NCI-H2171 (cell line): ENCODE measurements around the gene KANSL1L.
"Not testable (repeated sequence)": the region's sequence is repeated elsewhere in the genome, so short reads cannot be mapped to it uniquely, and the experiment has no call there.

Source experiments
- DNase-seq: peaks from one replicate; lab custom pipeline; 2025; lab: John Stamatoyannopoulos, UW

The KANSL1L gene

GRCh38 chr2:210171309-210172218, at the start of gene KANSL1L:
TSS of gene KANSL1L (minus strand) at chr2:210171409. CDS start at chr2:210154582, 16,827 bp downstream.
- peak; percentile 98 for DNase-seq

GRCh38 chr2:210215120-210215519, 43.9 kb upstream of the KANSL1L start:
- DNase-seq: no peak

- DNase-seq: no peak
Measured at GRCh38 chr2:210210185-210210584, 39.0 kb upstream of the KANSL1L start.

GRCh38 chr2:210207929-210208328, 36.7 kb upstream of the KANSL1L start:
- no peak for DNase-seq

- DNase-seq: no peak
Measured at GRCh38 chr2:210203558-210203957, 32.3 kb upstream of the KANSL1L start.

GRCh38 chr2:210203147-210203546, 31.9 kb upstream of the KANSL1L start:
- DNase-seq: no peak

- DNase-seq: no peak
Measured at GRCh38 chr2:210199854-210200253, 28.6 kb upstream of the KANSL1L start.

GRCh38 chr2:210199186-210199765, 28.1 kb upstream of the KANSL1L start:
- DNase-seq: peak; percentile 6

GRCh38 chr2:210198326-210198725, 27.1 kb upstream of the KANSL1L start:
- no peak for DNase-seq

- DNase-seq: no peak
Measured at GRCh38 chr2:210197720-210198119, 26.5 kb upstream of the KANSL1L start.

- DNase-seq: peak; percentile 45
Measured at GRCh38 chr2:210195101-210195852, 24.1 kb upstream of the KANSL1L start.

GRCh38 chr2:210190345-210190744, 19.1 kb upstream of the KANSL1L start:
- DNase-seq: no peak

- no peak for DNase-seq
Measured at GRCh38 chr2:210189452-210190138, 18.4 kb upstream of the KANSL1L start.

- peak; percentile 2 for DNase-seq
Measured at GRCh38 chr2:210188755-210189154, 17.5 kb upstream of the KANSL1L start.

- no peak for DNase-seq
Measured at GRCh38 chr2:210188190-210188589, 17.0 kb upstream of the KANSL1L start.

GRCh38 chr2:210183936-210184335, 12.7 kb upstream of the KANSL1L start:
- DNase-seq: not testable (repeated sequence)

- peak; percentile 8 for DNase-seq
Measured at GRCh38 chr2:210181606-210182088, 10.4 kb upstream of the KANSL1L start.

GRCh38 chr2:210181033-210181605, 9.9 kb upstream of the KANSL1L start:
- DNase-seq: not testable (repeated sequence)

GRCh38 chr2:210180477-210180876, 9.3 kb upstream of the KANSL1L start:
- no peak for DNase-seq

- no peak for DNase-seq
Measured at GRCh38 chr2:210179351-210179990, 8.3 kb upstream of the KANSL1L start.

- no peak for DNase-seq
Measured at GRCh38 chr2:210177769-210178168, 6.6 kb upstream of the KANSL1L start.
